ENCODE data around the gene LMTK2.

DNA sequence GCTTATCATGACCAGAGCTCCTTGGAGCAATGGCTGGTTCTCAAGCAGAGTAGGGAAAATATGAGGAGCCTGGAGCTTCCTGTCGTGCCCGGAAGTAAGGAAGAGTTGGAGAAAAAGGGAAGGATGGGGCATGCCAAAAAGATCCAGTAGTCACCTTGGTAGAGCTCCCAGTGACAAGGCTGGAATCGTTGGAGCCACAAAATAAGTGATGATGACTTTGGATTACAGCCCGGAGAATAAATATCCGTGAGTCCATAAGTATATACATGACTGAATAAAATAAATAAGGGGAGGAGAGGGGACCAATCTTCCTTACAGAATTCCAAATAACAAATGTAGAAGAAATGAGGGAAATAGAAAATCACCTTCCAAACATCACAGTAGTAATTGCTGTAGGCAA, 29.3 kb downstream of the LMTK2 start:
- TF ChIP-seq, protein P1, sequence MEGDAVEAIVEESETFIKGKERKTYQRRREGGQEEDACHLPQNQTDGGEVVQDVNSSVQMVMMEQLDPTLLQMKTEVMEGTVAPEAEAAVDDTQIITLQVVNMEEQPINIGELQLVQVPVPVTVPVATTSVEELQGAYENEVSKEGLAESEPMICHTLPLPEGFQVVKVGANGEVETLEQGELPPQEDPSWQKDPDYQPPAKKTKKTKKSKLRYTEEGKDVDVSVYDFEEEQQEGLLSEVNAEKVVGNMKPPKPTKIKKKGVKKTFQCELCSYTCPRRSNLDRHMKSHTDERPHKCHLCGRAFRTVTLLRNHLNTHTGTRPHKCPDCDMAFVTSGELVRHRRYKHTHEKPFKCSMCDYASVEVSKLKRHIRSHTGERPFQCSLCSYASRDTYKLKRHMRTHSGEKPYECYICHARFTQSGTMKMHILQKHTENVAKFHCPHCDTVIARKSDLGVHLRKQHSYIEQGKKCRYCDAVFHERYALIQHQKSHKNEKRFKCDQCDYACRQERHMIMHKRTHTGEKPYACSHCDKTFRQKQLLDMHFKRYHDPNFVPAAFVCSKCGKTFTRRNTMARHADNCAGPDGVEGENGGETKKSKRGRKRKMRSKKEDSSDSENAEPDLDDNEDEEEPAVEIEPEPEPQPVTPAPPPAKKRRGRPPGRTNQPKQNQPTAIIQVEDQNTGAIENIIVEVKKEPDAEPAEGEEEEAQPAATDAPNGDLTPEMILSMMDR (conservative IDR thresholded peaks at IDR 0.05 in 1 of 2, IDR thresholded peaks at IDR 0.05 in 1 of 2; ENCODE audit: low read depth in 1 of 2, low read length in 2 of 2) = no peak
- TF ChIP-seq EZH2 (IDR thresholded peaks at IDR 0.05; ENCODE audit: low read length, missing control alignments) = no peak

All from fibroblast of lung (primary cell).